GM19240 (cell line): ENCODE data around the gene TMEM135.
A peak's percentile ranks its signal among the peaks of the same experiment; 100 is the strongest.

Experiments
- DNase-seq: peaks from one replicate; pipeline ENCODE4 v3.0.0; 2011; ENCODE audit warnings: low spot score; ENCODE audit not compliant: insufficient read length

TMEM135 gene

GRCh38 chr11:87351676-87352075, 313.9 kb downstream of the TMEM135 start:
- no peak for DNase-seq

GRCh38 chr11:87352759-87353707, 315.3 kb downstream of the TMEM135 start:
- peak; percentile 77 for DNase-seq

- DNase-seq: no peak
Measured at GRCh38 chr11:87353771-87354345, 316.1 kb downstream of the TMEM135 start.

GRCh38 chr11:87355596-87355995, 317.9 kb downstream of the TMEM135 start:
- DNase-seq: no peak

- no peak for DNase-seq
Measured at GRCh38 chr11:87356428-87356827, 318.7 kb downstream of the TMEM135 start.

- DNase-seq: no peak
Measured at GRCh38 chr11:87358461-87358860, 320.7 kb downstream of the TMEM135 start.

- no peak for DNase-seq
Measured at GRCh38 chr11:87359401-87359800, 321.7 kb downstream of the TMEM135 start.

GRCh38 chr11:87361891-87362290, 324.2 kb downstream of the TMEM135 start:
- no peak for DNase-seq

- no peak for DNase-seq
Measured at GRCh38 chr11:87366346-87366745, 328.6 kb downstream of the TMEM135 start.

GRCh38 chr11:87366763-87367405, 329.1 kb downstream of the TMEM135 start:
- DNase-seq: no peak

- no peak for DNase-seq
Measured at GRCh38 chr11:87368151-87368550, 330.4 kb downstream of the TMEM135 start.

GRCh38 chr11:87368858-87369480, 331.2 kb downstream of the TMEM135 start:
- DNase-seq: no peak

- no peak for DNase-seq
Measured at GRCh38 chr11:87369888-87370287, 332.2 kb downstream of the TMEM135 start.

GRCh38 chr11:87372065-87372464, 334.3 kb downstream of the TMEM135 start:
- DNase-seq: no peak
